Thoracic aorta (tissue), 2 donors: ENCODE results near the gene THUMPD3. TPM values are rescaled to one million over a fixed set of nuclear protein-coding genes. Genes with fewer than 3 reads are reported as not detected.

ENCODE experiments used
- ATAC-seq: fragments of 150-250 bp; one replicate; pipeline ENCODE4 v1.8.0; 2017; ENCODE audit warnings: low read depth; ENCODE audit not compliant: insufficient number of reproducible peaks, low FRiP score
- DNase-seq: peaks from one replicate; pipeline ENCODE4 v3.0.0-alpha.2; 2020; ENCODE audit warnings: low spot score
- H3K27ac ChIP-seq, 2 donors: fragments of 200-600 bp; sonication (generic); 1 replicate in 1 of 2; 2 replicates in 1 of 2; pipeline ENCODE4 v1.5.1; 2016; ENCODE audit warnings: mild to moderate bottlenecking in 2 of 2, moderate library complexity in 2 of 2
- H3K27me3 ChIP-seq: fragments of 200-600 bp; sonication (generic); replicated peaks from 2 replicates; pipeline ENCODE4 v1.6.0; 2016; ENCODE audit warnings: mild to moderate bottlenecking; ENCODE audit not compliant: insufficient read depth
- H3K36me3 ChIP-seq: fragments of 200-600 bp; sonication (generic); one replicate; pipeline ENCODE4 v1.5.1; 2016
- H3K4me1 ChIP-seq, 2 donors: fragments of 200-600 bp; sonication (generic); 1 replicate in 1 of 2; 2 replicates in 1 of 2; pipeline versions ENCODE4 v1.5.1 to v1.6.0; 2016; ENCODE audit warnings: low read depth in 2 of 2, mild to moderate bottlenecking in 1 of 2; ENCODE audit not compliant: control insufficient read depth in 1 of 2
- H3K4me3 ChIP-seq: fragments of 200-600 bp; sonication (generic); 2 replicates; pipeline ENCODE4 v1.5.1; 2016; ENCODE audit warnings: mild to moderate bottlenecking
- H3K9me3 ChIP-seq: fragments of 200-600 bp; sonication (generic); 2 replicates; pipeline ENCODE4 v1.5.1; 2016
- total RNA-seq, 2 donors: library from RNA; depleted of rRNA; stranded (reverse); fragments of >200 nt; gene quantifications; one replicate each; pipeline versions ENCODE4 v1.1.0 to v1.2.3, GENCODE V29; 2016
- TF ChIP-seq, protein P1 (sequence below): fragments of 200-600 bp; sonication (generic); IDR thresholded peaks from one replicate; pipeline ENCODE4 v1.5.1; 2019; ENCODE audit warnings: antibody characterized with exemption

THUMPD3 gene
- total RNA-seq, 2 donors from 2014 or later = 11.9 to 31.9 TPM

DNA sequence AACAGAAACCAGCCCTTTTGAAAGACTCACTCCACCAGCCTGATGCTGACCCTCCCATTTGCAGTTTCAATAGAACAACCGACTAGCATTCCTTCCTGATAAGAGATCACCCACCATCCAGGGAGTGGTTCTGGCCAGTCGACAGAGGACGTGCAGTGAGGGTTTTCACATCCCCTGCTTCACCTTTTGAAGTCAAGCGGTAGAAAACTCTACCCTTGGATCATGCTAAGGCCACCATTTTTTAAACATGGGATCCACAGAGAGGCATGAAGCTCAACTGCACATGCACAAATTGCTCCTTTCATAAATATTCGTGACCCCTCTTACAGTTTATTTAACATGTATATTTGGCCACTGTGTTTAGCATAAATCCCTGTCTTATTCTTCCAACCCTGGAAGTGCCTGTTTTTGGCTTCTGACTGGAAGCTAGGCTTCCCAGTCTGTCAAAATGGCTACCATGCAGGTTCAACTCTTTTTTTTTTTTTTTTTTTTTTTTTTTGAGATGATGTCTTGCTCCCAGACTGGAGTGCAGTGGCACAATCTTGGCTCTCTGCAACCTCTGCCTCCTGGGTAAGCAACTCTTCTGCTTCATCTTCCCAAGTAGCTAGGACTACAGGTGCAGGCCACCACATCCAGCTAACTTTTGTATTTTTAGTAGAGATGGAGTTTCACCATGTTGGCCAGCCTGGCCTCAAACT lies 1.0 kb upstream of the THUMPD3 start:
- Histone ChIP-seq H3K4me3 (peak overlapping the region; percentile 87), H3K4me1 (peaks cover 7 to 15% of the 10 kb centered on the region in 2 donors), H3K27ac (peak overlapping the region in 1 of 2 donors; percentile 92), H3K27me3 (no peaks in the 10 kb centered on the region), H3K36me3 (peaks cover 6% of the 10 kb centered on the region), H3K9me3 (no peaks in the 10 kb centered on the region)
- TF ChIP-seq, protein P1, sequence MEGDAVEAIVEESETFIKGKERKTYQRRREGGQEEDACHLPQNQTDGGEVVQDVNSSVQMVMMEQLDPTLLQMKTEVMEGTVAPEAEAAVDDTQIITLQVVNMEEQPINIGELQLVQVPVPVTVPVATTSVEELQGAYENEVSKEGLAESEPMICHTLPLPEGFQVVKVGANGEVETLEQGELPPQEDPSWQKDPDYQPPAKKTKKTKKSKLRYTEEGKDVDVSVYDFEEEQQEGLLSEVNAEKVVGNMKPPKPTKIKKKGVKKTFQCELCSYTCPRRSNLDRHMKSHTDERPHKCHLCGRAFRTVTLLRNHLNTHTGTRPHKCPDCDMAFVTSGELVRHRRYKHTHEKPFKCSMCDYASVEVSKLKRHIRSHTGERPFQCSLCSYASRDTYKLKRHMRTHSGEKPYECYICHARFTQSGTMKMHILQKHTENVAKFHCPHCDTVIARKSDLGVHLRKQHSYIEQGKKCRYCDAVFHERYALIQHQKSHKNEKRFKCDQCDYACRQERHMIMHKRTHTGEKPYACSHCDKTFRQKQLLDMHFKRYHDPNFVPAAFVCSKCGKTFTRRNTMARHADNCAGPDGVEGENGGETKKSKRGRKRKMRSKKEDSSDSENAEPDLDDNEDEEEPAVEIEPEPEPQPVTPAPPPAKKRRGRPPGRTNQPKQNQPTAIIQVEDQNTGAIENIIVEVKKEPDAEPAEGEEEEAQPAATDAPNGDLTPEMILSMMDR = no peak
- DNase-seq = no peak
- no peak for ATAC-seq

DNA sequence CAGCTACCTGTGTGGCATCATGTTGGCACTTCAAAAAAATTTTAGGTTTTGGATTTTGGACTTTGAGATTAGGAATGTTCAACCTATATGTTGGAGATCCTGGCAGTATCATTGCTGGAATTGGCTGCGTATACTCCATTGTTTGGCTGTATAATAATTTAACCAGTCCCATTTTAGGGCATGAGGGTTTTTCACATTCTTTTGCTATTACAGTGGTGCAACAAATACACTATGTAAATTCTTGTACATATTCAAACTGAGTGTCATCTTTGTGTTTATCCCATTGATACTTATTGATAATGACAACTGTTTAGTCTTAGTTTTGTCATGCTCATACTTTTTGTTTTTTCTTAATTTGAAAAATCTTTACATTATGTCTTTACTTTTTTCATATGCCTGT lies 6.7 kb downstream of the THUMPD3 start:
- Histone ChIP-seq H3K27ac (no peak overlapping the region), H3K36me3 (peaks cover 34% of the 10 kb centered on the region), H3K9me3 (no peaks in the 10 kb centered on the region), H3K27me3 (no peaks in the 10 kb centered on the region), H3K4me1 (no peaks in the 10 kb centered on the region), H3K4me3 (no peak overlapping the region)
- ATAC-seq (no peak), DNase-seq (no peak)
- TF ChIP-seq, protein P1 = no peak

DNA sequence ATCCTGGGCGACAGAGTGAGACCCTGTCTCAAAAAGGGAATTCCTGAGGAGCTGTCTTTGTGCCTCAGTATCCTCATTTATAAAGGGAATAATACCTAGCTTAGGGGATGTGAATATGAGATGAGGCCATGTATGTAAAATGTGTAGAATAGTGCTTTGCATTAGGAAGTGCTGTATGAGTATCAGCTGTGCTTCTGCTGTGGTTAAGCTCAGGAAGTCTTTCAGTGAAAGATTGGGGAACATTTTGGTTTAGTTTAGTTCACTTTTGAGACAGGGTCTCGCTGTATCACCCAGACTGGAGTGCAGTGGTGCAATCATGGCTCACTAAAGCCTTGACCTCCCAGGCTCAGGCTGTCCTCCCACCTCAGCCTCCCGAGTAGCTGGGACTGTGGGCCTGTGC lies 10.6 kb downstream of the THUMPD3 start:
- no peaks in the 10 kb centered on the region for H3K9me3 ChIP-seq
- peaks cover 39% of the 10 kb centered on the region for H3K36me3 ChIP-seq
- ATAC-seq (no peak), DNase-seq (no peak)
- H3K27ac ChIP-seq = no peak overlapping the region
- TF ChIP-seq, protein P1 = no peak
- H3K4me1 ChIP-seq = no peaks in the 10 kb centered on the region
- H3K27me3 ChIP-seq = no peaks in the 10 kb centered on the region
- no peak overlapping the region for H3K4me3 ChIP-seq

DNA sequence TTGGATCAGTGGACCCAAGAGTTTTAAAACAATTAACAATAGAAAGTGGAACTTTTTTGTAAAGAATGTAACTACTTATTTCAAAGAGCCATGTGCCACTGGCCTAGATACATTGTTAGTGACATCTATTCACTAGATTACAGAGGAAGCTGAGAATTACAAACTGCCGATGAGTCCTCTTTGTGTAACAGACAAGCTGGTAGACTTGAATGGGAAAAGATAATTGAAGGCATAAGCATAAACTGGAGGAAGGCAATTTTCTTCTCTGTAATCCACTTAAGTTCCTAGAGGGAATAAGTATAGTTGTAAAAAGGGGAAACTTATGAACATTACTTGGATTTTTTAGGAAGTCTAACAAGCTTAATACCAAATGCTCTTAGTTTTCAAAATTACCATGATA lies 15.1 kb downstream of the THUMPD3 start:
- Histone ChIP-seq H3K36me3 (peaks cover 30% of the 10 kb centered on the region), H3K4me3 (no peak overlapping the region), H3K9me3 (no peaks in the 10 kb centered on the region), H3K4me1 (no peaks in the 10 kb centered on the region), H3K27ac (no peak overlapping the region), H3K27me3 (no peaks in the 10 kb centered on the region)
- ATAC-seq (no peak), DNase-seq (no peak)
- TF ChIP-seq, protein P1 = no peak

DNA sequence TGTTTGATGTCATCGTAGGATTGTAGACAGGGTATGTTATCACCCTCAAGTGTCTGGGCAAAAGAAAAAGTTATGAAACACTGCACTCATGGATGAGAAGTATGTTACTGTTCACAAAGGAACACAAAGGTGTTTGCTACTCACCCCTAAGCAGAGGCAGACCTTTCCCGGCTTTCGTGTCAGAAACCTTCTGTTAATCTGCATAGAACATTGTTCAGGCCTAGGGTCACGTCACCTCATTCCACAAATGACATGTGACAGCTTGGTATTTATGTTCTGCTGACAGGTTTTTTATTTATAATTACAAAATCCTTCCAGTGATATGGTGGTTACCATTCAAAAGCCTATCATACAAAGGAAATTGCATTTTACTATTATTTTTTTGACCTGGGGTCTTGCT lies 16.5 kb downstream of the THUMPD3 start:
- TF ChIP-seq, protein P1 = no peak
- Histone ChIP-seq H3K4me3 (no peak overlapping the region), H3K27ac (no peak overlapping the region), H3K27me3 (no peaks in the 10 kb centered on the region), H3K4me1 (no peaks in the 10 kb centered on the region), H3K36me3 (peaks cover 32% of the 10 kb centered on the region), H3K9me3 (no peaks in the 10 kb centered on the region)
- DNase-seq (no peak), ATAC-seq (no peak)
